HG03442 (cell line): ENCODE results near the gene HS3ST1.

Experiments used
- ATAC-seq: cut with Tn5 transposase; IDR thresholded peaks from one replicate; pipeline ENCODE4 v1.9.1; 2021; ENCODE audit warnings: mild to moderate bottlenecking, moderate library complexity; ENCODE audit not compliant: unreplicated experiment

Gene HS3ST1

GRCh38 chr4:11428231-11428898 lies at the start of gene HS3ST1:
TSS of gene HS3ST1 (minus strand) at chr4:11428894. CDS start at chr4:11400005, 28,889 bp downstream.
- peak; percentile 32 for ATAC-seq

GRCh38 chr4:11475871-11476270 lies 47.2 kb upstream of the HS3ST1 start:
- ATAC-seq, result no peak

- no peak for ATAC-seq
Measured at GRCh38 chr4:11474146-11474545, 45.5 kb upstream of the HS3ST1 start.

GRCh38 chr4:11472535-11472934 lies 43.8 kb upstream of the HS3ST1 start:
- ATAC-seq, result no peak

GRCh38 chr4:11471618-11472017 lies 42.9 kb upstream of the HS3ST1 start:
- ATAC-seq, result peak; percentile 64

- ATAC-seq, result no peak
Measured at GRCh38 chr4:11471046-11471441, 42.4 kb upstream of the HS3ST1 start.

GRCh38 chr4:11470438-11471045 lies 41.8 kb upstream of the HS3ST1 start:
- peak; percentile 59 for ATAC-seq

- ATAC-seq, result peak; percentile 67
Measured at GRCh38 chr4:11469650-11470437, 41.1 kb upstream of the HS3ST1 start.

- no peak for ATAC-seq
Measured at GRCh38 chr4:11468901-11469300, 40.2 kb upstream of the HS3ST1 start.

- no peak for ATAC-seq
Measured at GRCh38 chr4:11467931-11468330, 39.2 kb upstream of the HS3ST1 start.

GRCh38 chr4:11463707-11464106 lies 35.0 kb upstream of the HS3ST1 start:
- no peak for ATAC-seq

- ATAC-seq, result no peak
Measured at GRCh38 chr4:11456401-11456800, 27.7 kb upstream of the HS3ST1 start.

- ATAC-seq, result no peak
Measured at GRCh38 chr4:11455201-11455835, 26.6 kb upstream of the HS3ST1 start.

GRCh38 chr4:11451716-11452115 lies 23.0 kb upstream of the HS3ST1 start:
- no peak for ATAC-seq

GRCh38 chr4:11446155-11446811 lies 17.6 kb upstream of the HS3ST1 start:
- peak; percentile 64 for ATAC-seq

GRCh38 chr4:11441194-11441556 lies 12.5 kb upstream of the HS3ST1 start:
- ATAC-seq, result no peak

GRCh38 chr4:11440481-11441193 lies 11.9 kb upstream of the HS3ST1 start:
- no peak for ATAC-seq

- no peak for ATAC-seq
Measured at GRCh38 chr4:11439836-11440235, 11.1 kb upstream of the HS3ST1 start.

- ATAC-seq, result no peak
Measured at GRCh38 chr4:11438647-11439046, 10.0 kb upstream of the HS3ST1 start.

GRCh38 chr4:11436673-11437072 lies 8.0 kb upstream of the HS3ST1 start:
- ATAC-seq, result peak; percentile 70
